Uterus (tissue), 4 donors: Measurements from ENCODE around the gene FAF1. TPM values are rescaled to one million over a fixed set of nuclear protein-coding genes. Genes with fewer than 3 reads are reported as not detected.

ENCODE experiments used
- DNase-seq, 2 donors: peaks; one replicate each; pipeline ENCODE4 v3.0.0-alpha.2; 2019 to 2020
- H3K27ac ChIP-seq, 2 donors: fragments of 200-600 bp; sonication (generic); 1 replicate in 1 of 2; 2 replicates in 1 of 2; pipeline ENCODE4 v1.5.1; 2016 to 2018
- H3K27me3 ChIP-seq, 2 donors: fragments of 200-600 bp; sonication (generic); one replicate each; pipeline ENCODE4 v1.5.1; 2018 to 2019; ENCODE audit warnings: control low read depth in 1 of 2
- H3K36me3 ChIP-seq, 2 donors: fragments of 200-600 bp; sonication (generic); one replicate each; pipeline ENCODE4 v1.5.1; 2019; ENCODE audit warnings: control low read depth in 1 of 2
- H3K4me1 ChIP-seq, 2 donors: fragments of 200-600 bp; sonication (generic); one replicate each; pipeline ENCODE4 v1.5.1; 2018 to 2019; ENCODE audit warnings: control low read depth in 1 of 2
- H3K4me3 ChIP-seq, 2 donors: fragments of 200-600 bp; sonication (generic); 1 replicate in 1 of 2; 2 replicates in 1 of 2; pipeline ENCODE4 v1.5.1; 2018 to 2019; ENCODE audit warnings: mild to moderate bottlenecking in 1 of 2
- H3K9me3 ChIP-seq, 2 donors: fragments of 200-600 bp; sonication (generic); one replicate each; pipeline ENCODE4 v1.5.1; 2019; ENCODE audit warnings: control low read depth in 1 of 2
- CTCF ChIP-seq, 4 experiments: fragments of 200-600 bp in 2 of 4; fragments of 450-650 bp in 2 of 4; sonication (generic) in 2 of 4; IDR thresholded peaks; one replicate each; pipeline ENCODE4 v1.5.1; 2016 to 2019; ENCODE audit warnings: antibody characterized with exemption in 4 of 4, mild to moderate bottlenecking in 2 of 4, moderate library complexity in 1 of 4
- POLR2A ChIP-seq, 2 donors: fragments of 450-650 bp; IDR thresholded peaks; one replicate each; pipeline ENCODE4 v1.6.1; 2016; ENCODE audit warnings: antibody characterized with exemption in 2 of 2, mild to moderate bottlenecking in 1 of 2, moderate library complexity in 1 of 2
- intact Hi-C: fragments of 100-400 bp; cut with DNase I; formaldehyde crosslinking; loops from one replicate; pipeline ENCODE4 v1.15.1; 2023; ENCODE audit warnings: low total_unique reads
- total RNA-seq, 4 donors: library from RNA; depleted of rRNA in 3 of 4; stranded (reverse); fragments of >200 nt in 3 of 4; gene quantifications; one replicate each; pipeline versions ENCODE4 v1.1.0 to v1.2.4, GENCODE V29; 2014 to 2023
- donor health status: DM: yes; HTN: yes; CAD: no.

FAF1 gene
- total RNA-seq, 4 donors from 2014 or later, result 34.1 to 77.2 (median 64.1) TPM

GRCh38 chr1:50425376-50426107 lies 534.5 kb downstream of the FAF1 start:
- Histone ChIP-seq H3K27me3 (peaks cover 6 to 93% of the 10 kb centered on the region in 2 donors), H3K36me3 (no peaks in the 10 kb centered on the region), H3K27ac (no peak overlapping the region), H3K4me1 (peaks cover 0 to 33% of the 10 kb centered on the region in 2 donors), H3K9me3 (no peaks in the 10 kb centered on the region), H3K4me3 (no peak overlapping the region)
- no peak for TF ChIP-seq CTCF (IDR thresholded peaks at IDR 0.05)
- TF ChIP-seq POLR2A (IDR thresholded peaks at IDR 0.05), result no peak
- intact Hi-C loops, result no loop called here
- no peak for DNase-seq

GRCh38 chr1:50424884-50425375 lies 535.1 kb downstream of the FAF1 start:
- H3K9me3 ChIP-seq, result no peaks in the 10 kb centered on the region
- intact Hi-C loops, result no loop called here
- no peak overlapping the region for H3K27ac ChIP-seq
- no peaks in the 10 kb centered on the region for H3K36me3 ChIP-seq
- peaks cover 0 to 33% of the 10 kb centered on the region in 2 donors for H3K4me1 ChIP-seq
- no peak for DNase-seq
- H3K27me3 ChIP-seq, result peaks cover 6 to 91% of the 10 kb centered on the region in 2 donors
- H3K4me3 ChIP-seq, result no peak overlapping the region
- TF ChIP-seq CTCF (IDR thresholded peaks at IDR 0.05) (no peak), POLR2A (IDR thresholded peaks at IDR 0.05) (no peak)

- intact Hi-C loops, result no loop called here
- peaks cover 0 to 33% of the 10 kb centered on the region in 2 donors for H3K4me1 ChIP-seq
These were observed 535.8 kb downstream of the FAF1 start for GRCh38 chr1:50424045-50424883.

GRCh38 chr1:50423670-50424000 lies 536.4 kb downstream of the FAF1 start:
- H3K4me1 ChIP-seq, result peaks cover 0 to 38% of the 10 kb centered on the region in 2 donors
- no peaks in the 10 kb centered on the region for H3K9me3 ChIP-seq
- no peak overlapping the region for H3K27ac ChIP-seq
- H3K36me3 ChIP-seq, result no peaks in the 10 kb centered on the region
- TF ChIP-seq CTCF (IDR thresholded peaks at IDR 0.05) (no peak), POLR2A (IDR thresholded peaks at IDR 0.05) (no peak)
- intact Hi-C loops, result no loop called here
- H3K4me3 ChIP-seq, result no peak overlapping the region
- peaks cover under 1 to 86% of the 10 kb centered on the region in 2 donors for H3K27me3 ChIP-seq
- DNase-seq, result no peak

More at GRCh38 chr1:50424045-50424883, 535.8 kb downstream of the FAF1 start:
- H3K36me3 ChIP-seq, result no peaks in the 10 kb centered on the region
- TF ChIP-seq POLR2A (IDR thresholded peaks at IDR 0.05), result no peak
- no peak for TF ChIP-seq CTCF (IDR thresholded peaks at IDR 0.05)
- peak overlapping the region in 1 of 2 donors; percentile 18 for H3K4me3 ChIP-seq
- H3K27me3 ChIP-seq, result peaks cover 6 to 91% of the 10 kb centered on the region in 2 donors
- no peak overlapping the region for H3K27ac ChIP-seq
- H3K9me3 ChIP-seq, result no peaks in the 10 kb centered on the region
- no peak for DNase-seq
